ENCODE data around the gene ERC1.
"Not testable (repeated sequence)": the region's sequence is repeated elsewhere in the genome, so short reads cannot be mapped to it uniquely, and the experiment has no call there.

Gene ERC1

DNA sequence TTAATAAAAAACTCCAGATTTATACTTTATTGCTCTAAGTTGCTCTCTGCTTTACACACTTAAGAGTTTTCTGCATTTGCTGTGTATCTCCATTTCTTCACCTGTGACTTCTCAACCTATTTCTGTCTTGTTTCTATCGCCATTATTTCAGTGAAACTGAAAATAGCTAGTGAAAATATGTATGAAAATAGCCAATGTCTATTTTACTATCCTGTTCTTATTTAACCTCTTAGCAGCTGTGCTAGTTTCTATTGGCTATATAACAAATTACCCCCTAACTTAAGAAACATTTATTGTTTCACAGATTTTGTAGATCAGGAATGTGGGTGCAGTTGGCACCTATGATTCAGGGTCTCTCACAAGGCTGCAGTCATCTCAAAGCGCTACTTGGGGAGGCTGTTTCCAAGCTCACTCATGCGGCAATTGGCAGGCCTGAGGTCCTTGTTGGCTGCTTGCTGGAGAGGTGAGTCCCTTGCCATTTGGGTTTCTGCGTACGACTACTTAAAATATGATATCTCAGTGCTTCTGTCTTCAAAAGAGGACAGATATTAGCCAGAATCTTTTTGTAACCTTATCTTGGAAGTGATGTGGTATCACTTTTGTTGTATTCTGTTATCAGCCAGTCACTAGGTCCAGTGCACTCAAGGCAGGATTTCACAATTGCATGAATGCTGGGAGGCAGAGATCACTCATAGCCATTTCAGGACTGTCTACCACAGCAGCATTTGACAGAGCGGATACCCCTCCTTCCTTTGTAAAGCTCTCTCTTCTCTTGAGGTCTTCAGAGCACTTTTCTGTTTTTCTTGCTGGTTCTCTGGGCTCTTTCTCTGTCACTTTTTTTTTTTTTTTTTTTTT lies 7.2 kb downstream of the ERC1 start:
- in situ Hi-C loops (cut with HindIII; ENCODE audit: low sequenced_read_pairs), result no loop called here
- TF ChIP-seq CTCF (IDR thresholded peaks at IDR 0.05; ENCODE audit: low read depth, low read length, missing control alignments), result no peak
- H3K4me3 ChIP-seq (ENCODE audit: low read depth, low read length), result no peak overlapping the region
- no peak for DNase-seq (ENCODE audit: low read depth)

DNA sequence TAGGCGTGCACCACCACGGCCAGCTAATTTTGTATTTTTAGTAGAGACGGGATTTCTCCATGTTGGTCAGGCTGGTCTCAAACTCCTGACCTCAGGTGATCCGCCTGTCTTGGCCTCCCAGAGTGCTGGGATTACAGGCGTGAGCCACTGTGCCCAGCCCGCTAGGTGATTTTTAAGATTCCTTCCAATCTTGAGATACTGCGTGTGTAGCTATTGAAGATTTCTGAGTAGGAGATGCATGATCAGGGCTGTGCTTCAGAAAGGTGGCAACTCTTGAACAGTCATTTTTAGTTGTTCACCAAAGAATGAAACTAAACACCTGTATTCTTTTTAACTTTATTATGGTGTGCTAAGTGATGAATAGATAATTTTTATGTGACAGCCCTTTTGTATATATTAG lies 8.7 kb downstream of the ERC1 start:
- in situ Hi-C loops (cut with HindIII; ENCODE audit: low sequenced_read_pairs); DNase-seq (ENCODE audit: low read depth); H3K4me3 ChIP-seq (ENCODE audit: low read depth, low read length): not testable (repeated sequence)

GRCh38 chr12:1001507-1001906 lies 10.5 kb downstream of the ERC1 start:
- in situ Hi-C loops (cut with HindIII; ENCODE audit: low sequenced_read_pairs), result no loop called here
- no peak for DNase-seq (ENCODE audit: low read depth)
- no peak overlapping the region for H3K4me3 ChIP-seq (ENCODE audit: low read depth, low read length)
- TF ChIP-seq CTCF (IDR thresholded peaks at IDR 0.05; ENCODE audit: low read depth, low read length, missing control alignments), result no peak

GRCh38 chr12:1003600-1004271 lies 12.7 kb downstream of the ERC1 start:
- no peak overlapping the region for H3K4me3 ChIP-seq (ENCODE audit: low read depth, low read length)
- no peak for DNase-seq (ENCODE audit: low read depth)
- TF ChIP-seq CTCF (IDR thresholded peaks at IDR 0.05; ENCODE audit: low read depth, low read length, missing control alignments), result no peak
- in situ Hi-C loops (cut with HindIII; ENCODE audit: low sequenced_read_pairs), result no loop called here

DNA sequence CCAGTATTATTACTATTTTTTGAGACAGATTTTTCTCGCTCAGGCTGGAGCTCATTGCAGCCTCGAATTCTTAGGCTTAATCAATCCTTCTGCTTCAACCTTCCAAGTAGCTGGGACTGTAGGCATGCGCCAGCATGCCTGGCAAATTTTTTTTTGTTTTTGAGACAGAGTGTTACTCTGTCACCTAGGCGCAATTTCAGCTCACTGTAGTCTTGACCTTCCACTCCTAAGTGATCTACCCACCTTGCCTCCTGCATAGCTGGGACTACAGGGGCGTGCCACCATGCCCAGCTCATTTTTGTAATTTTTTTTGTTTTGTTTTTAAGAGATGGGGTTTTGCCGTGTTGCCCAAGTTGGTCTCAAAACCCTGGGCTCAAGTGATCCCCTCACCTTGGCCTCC lies 15.2 kb downstream of the ERC1 start:
- no peak for DNase-seq (ENCODE audit: low read depth)
- in situ Hi-C loops (cut with HindIII; ENCODE audit: low sequenced_read_pairs), result no loop called here
- no peak for TF ChIP-seq CTCF (IDR thresholded peaks at IDR 0.05; ENCODE audit: low read depth, low read length, missing control alignments)
- H3K4me3 ChIP-seq (ENCODE audit: low read depth, low read length), result no peak overlapping the region

- in situ Hi-C loops (cut with HindIII; ENCODE audit: low sequenced_read_pairs), result no loop called here
- no peak for TF ChIP-seq CTCF (IDR thresholded peaks at IDR 0.05; ENCODE audit: low read depth, low read length, missing control alignments)
- H3K4me3 ChIP-seq (ENCODE audit: low read depth, low read length), result no peak overlapping the region
- no peak for DNase-seq (ENCODE audit: low read depth)
Measured at GRCh38 chr12:1007276-1007675, 16.3 kb downstream of the ERC1 start.

DNA sequence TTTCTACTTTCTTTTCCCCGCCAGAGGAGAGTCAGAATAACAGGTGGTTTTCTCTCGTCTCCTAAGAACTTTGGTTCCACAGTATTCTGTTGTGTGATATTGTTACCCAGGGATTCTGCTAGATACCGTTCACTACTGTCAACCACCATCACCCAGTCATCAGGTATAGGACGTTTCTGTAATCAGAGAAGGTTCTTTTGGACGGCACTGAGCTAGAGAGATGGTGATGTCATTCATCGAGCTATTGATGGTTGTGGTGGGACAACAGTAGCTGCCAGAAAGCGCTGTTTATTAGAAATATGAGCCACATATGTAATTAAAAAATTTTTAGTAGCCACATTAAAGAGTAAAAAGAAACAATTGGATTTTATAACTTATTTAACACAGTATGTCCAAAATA lies 17.0 kb downstream of the ERC1 start:
- in situ Hi-C loops (cut with HindIII; ENCODE audit: low sequenced_read_pairs), result no loop called here
- DNase-seq (ENCODE audit: low read depth), result no peak
- TF ChIP-seq CTCF (IDR thresholded peaks at IDR 0.05; ENCODE audit: low read depth, low read length, missing control alignments), result no peak
- no peak overlapping the region for H3K4me3 ChIP-seq (ENCODE audit: low read depth, low read length)

Measured in astrocyte of the cerebellum (primary cell).